Tibial artery (tissue), 4 donors: Measurements from ENCODE around the gene JAM3.

Experiments
- DNase-seq, 2 donors: peaks; one replicate each; pipeline ENCODE4 v3.0.0-alpha.2; 2019
- H3K27ac ChIP-seq, 2 donors: fragments of 200-600 bp; sonication (generic) in 1 of 2; 1 replicate in 1 of 2; 2 replicates in 1 of 2; pipeline ENCODE4 v1.5.1; 2018 to 2019; ENCODE audit warnings: mild to moderate bottlenecking in 1 of 2
- H3K27me3 ChIP-seq, 2 donors: fragments of 200-600 bp; sonication (generic) in 1 of 2; one replicate each; pipeline versions ENCODE4 v1.5.1 to v1.6.0; 2016 to 2019
- H3K36me3 ChIP-seq, 3 donors: fragments of 200-600 bp; sonication (generic) in 2 of 3; one replicate each; pipeline ENCODE4 v1.5.1; 2016 to 2019; ENCODE audit warnings: mild to moderate bottlenecking in 2 of 3
- H3K4me1 ChIP-seq, 4 donors: fragments of 200-600 bp; sonication (generic) in 2 of 4; 1 replicate in 3 of 4; 2 replicates in 1 of 4; pipeline ENCODE4 v1.5.1; 2016 to 2019
- H3K4me3 ChIP-seq, 2 donors: fragments of 200-600 bp; sonication (generic) in 1 of 2; 1 replicate in 1 of 2; 2 replicates in 1 of 2; pipeline ENCODE4 v1.5.1; 2018 to 2019; ENCODE audit warnings: mild to moderate bottlenecking in 2 of 2
- H3K9me3 ChIP-seq, 3 donors: fragments of 200-600 bp; sonication (generic) in 1 of 3; one replicate each; pipeline ENCODE4 v1.5.1; 2016 to 2019
- CTCF ChIP-seq, 2 experiments: fragments of 200-600 bp in 1 of 2; fragments of 450-650 bp in 1 of 2; IDR thresholded peaks; one replicate each; pipeline ENCODE4 v1.5.1; 2017 to 2019; ENCODE audit warnings: antibody characterized with exemption in 2 of 2, mild to moderate bottlenecking in 1 of 2, moderate library complexity in 1 of 2
- intact Hi-C: fragments of 100-400 bp; cut with DNase I; formaldehyde crosslinking; loops from one replicate; pipeline ENCODE4 v1.15.0; 2023; ENCODE audit warnings: low total_unique reads

The JAM3 gene

GRCh38 chr11:134140961-134141490 is 72.2 kb downstream of the JAM3 start:
- intact Hi-C loops: loop anchor here (2.0 to 5.0 kb wide), 3 partner anchors 74 to 214 kb away; partner anchors contain the start of gene JAM3
- Histone ChIP-seq H3K36me3 (peaks cover 6 to 39% (median 23%) of the 10 kb centered on the region in 3 donors), H3K4me3 (no peak overlapping the region), H3K27me3 (no peaks in the 10 kb centered on the region), H3K4me1 (peaks cover 0 to 7% (median 4%) of the 10 kb centered on the region in 4 donors), H3K9me3 (no peaks in the 10 kb centered on the region), H3K27ac (no peak overlapping the region)
- TF ChIP-seq CTCF (IDR thresholded peaks at IDR 0.05): no peak
- DNase-seq: no peak

- intact Hi-C loops: loop anchor here (5.0 kb wide), 2 partner anchors 75 to 215 kb away; partner anchors contain the start of gene JAM3
- no peak for DNase-seq
- Histone ChIP-seq H3K27me3 (no peaks in the 10 kb centered on the region), H3K4me3 (no peak overlapping the region), H3K36me3 (peaks cover 6 to 45% (median 23%) of the 10 kb centered on the region in 3 donors), H3K27ac (no peak overlapping the region), H3K9me3 (no peaks in the 10 kb centered on the region), H3K4me1 (peaks cover 0 to 12% (median 4%) of the 10 kb centered on the region in 4 donors)
- TF ChIP-seq CTCF (IDR thresholded peaks at IDR 0.05): no peak
Observed at GRCh38 chr11:134142536-134142935, 73.7 kb downstream of the JAM3 start.

- Histone ChIP-seq H3K27me3 (no peaks in the 10 kb centered on the region), H3K4me3 (no peak overlapping the region), H3K36me3 (peaks cover 9 to 56% (median 28%) of the 10 kb centered on the region in 3 donors), H3K9me3 (no peaks in the 10 kb centered on the region), H3K4me1 (peaks cover 0 to 20% (median 7%) of the 10 kb centered on the region in 4 donors), H3K27ac (no peak overlapping the region)
- no peak for TF ChIP-seq CTCF (IDR thresholded peaks at IDR 0.05)
- no peak for DNase-seq
- intact Hi-C loops: loop anchor here (5.0 kb wide), 2 partner anchors 76 to 216 kb away; partner anchors contain the start of gene JAM3
Observed at GRCh38 chr11:134143801-134144200, 74.9 kb downstream of the JAM3 start.

- no peak overlapping the region for H3K4me3 ChIP-seq
- intact Hi-C loops: loop anchor here (5.0 kb wide), 2 partner anchors 77 to 217 kb away; partner anchors contain the start of gene JAM3
- peaks cover 18 to 63% (median 37%) of the 10 kb centered on the region in 3 donors for H3K36me3 ChIP-seq
- no peaks in the 10 kb centered on the region for H3K9me3 ChIP-seq
- no peaks in the 10 kb centered on the region for H3K27me3 ChIP-seq
- peaks cover 0 to 13% (median 4%) of the 10 kb centered on the region in 4 donors for H3K4me1 ChIP-seq
- no peak overlapping the region for H3K27ac ChIP-seq
- DNase-seq: no peak
- no peak for TF ChIP-seq CTCF (IDR thresholded peaks at IDR 0.05)
Observed at GRCh38 chr11:134144744-134145143, 75.9 kb downstream of the JAM3 start.

- DNase-seq: no peak
- Histone ChIP-seq H3K4me3 (no peak overlapping the region), H3K27me3 (no peaks in the 10 kb centered on the region), H3K27ac (no peak overlapping the region), H3K36me3 (peaks cover 18 to 65% (median 32%) of the 10 kb centered on the region in 3 donors), H3K9me3 (no peaks in the 10 kb centered on the region), H3K4me1 (peaks cover 0 to 13% (median 3%) of the 10 kb centered on the region in 4 donors)
- intact Hi-C loops: no loop called here
- no peak for TF ChIP-seq CTCF (IDR thresholded peaks at IDR 0.05)
Observed at GRCh38 chr11:134145715-134146114, 76.8 kb downstream of the JAM3 start.
